Measurements from ENCODE around the gene ARHGEF16. TPM values are rescaled to one million over a fixed set of nuclear protein-coding genes. Genes with fewer than 3 reads are reported as not detected.

The ARHGEF16 gene
- total and polyA plus RNA-seq, 2 experiments from 2014 or later = 24.8 to 36.2 TPM

- DNase-seq (ENCODE audit: low spot score) = no peak
- Histone ChIP-seq H3K27me3 (no peaks in the 10 kb centered on the region), H2AFZ (no peak overlapping the region), H4K20me1 (ENCODE audit: insufficient read depth, poor library complexity, severe bottlenecking) (no peaks in the 10 kb centered on the region), H3K79me2 (no peaks in the 10 kb centered on the region), H3K9me2 (replicated peaks; ENCODE audit: insufficient read depth) (no peaks in the 10 kb centered on the region), H3K4me3 (no peak overlapping the region), H3K4me1 (ENCODE audit: insufficient read depth) (peaks cover 14% of the 10 kb centered on the region), H3K4me2 (no peak overlapping the region), H3K27ac (no peak overlapping the region), H3K9me3 (ENCODE audit: low read depth) (no peaks in the 10 kb centered on the region), H3K36me3 (replicated peaks; ENCODE audit: insufficient read depth, low read depth) (no peaks in the 10 kb centered on the region)
- TF ChIP-seq EZH2 (IDR thresholded peaks at IDR 0.05; ENCODE audit: borderline replicate concordance) (no peak), EZH2phosphoT487 (IDR thresholded peaks at IDR 0.05; ENCODE audit: low read depth, severe bottlenecking, unreplicated experiment) (no peak)
- TF ChIP-seq, protein P1, sequence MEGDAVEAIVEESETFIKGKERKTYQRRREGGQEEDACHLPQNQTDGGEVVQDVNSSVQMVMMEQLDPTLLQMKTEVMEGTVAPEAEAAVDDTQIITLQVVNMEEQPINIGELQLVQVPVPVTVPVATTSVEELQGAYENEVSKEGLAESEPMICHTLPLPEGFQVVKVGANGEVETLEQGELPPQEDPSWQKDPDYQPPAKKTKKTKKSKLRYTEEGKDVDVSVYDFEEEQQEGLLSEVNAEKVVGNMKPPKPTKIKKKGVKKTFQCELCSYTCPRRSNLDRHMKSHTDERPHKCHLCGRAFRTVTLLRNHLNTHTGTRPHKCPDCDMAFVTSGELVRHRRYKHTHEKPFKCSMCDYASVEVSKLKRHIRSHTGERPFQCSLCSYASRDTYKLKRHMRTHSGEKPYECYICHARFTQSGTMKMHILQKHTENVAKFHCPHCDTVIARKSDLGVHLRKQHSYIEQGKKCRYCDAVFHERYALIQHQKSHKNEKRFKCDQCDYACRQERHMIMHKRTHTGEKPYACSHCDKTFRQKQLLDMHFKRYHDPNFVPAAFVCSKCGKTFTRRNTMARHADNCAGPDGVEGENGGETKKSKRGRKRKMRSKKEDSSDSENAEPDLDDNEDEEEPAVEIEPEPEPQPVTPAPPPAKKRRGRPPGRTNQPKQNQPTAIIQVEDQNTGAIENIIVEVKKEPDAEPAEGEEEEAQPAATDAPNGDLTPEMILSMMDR (IDR thresholded peaks at IDR 0.05; ENCODE audit: poor library complexity) = no peak
- 91% methylated on average over 23 of the region's 34 CpGs for WGBS (ENCODE audit: low lambda C conversion rate, missing lambda C conversion rate)
Measured at GRCh38 chr1:3468236-3469103, 14.0 kb downstream of the ARHGEF16 start.

GRCh38 chr1:3469104-3469848 lies 14.8 kb downstream of the ARHGEF16 start:
- no peaks in the 10 kb centered on the region for H3K9me2 ChIP-seq (replicated peaks; ENCODE audit: insufficient read depth)

GRCh38 chr1:3469849-3470649 lies 15.6 kb downstream of the ARHGEF16 start:
- Histone ChIP-seq H3K4me3 (no peak overlapping the region), H2AFZ (no peak overlapping the region), H3K4me2 (no peak overlapping the region), H3K9me3 (ENCODE audit: low read depth) (no peaks in the 10 kb centered on the region), H3K36me3 (replicated peaks; ENCODE audit: insufficient read depth, low read depth) (no peaks in the 10 kb centered on the region), H3K27ac (no peak overlapping the region), H4K20me1 (ENCODE audit: insufficient read depth, poor library complexity, severe bottlenecking) (no peaks in the 10 kb centered on the region), H3K27me3 (no peaks in the 10 kb centered on the region), H3K4me1 (ENCODE audit: insufficient read depth) (peaks cover 14% of the 10 kb centered on the region), H3K79me2 (no peaks in the 10 kb centered on the region), H3K9me2 (replicated peaks; ENCODE audit: insufficient read depth) (no peaks in the 10 kb centered on the region)
- WGBS (ENCODE audit: low lambda C conversion rate, missing lambda C conversion rate) = 91% methylated on average over 11 of the region's 17 CpGs
- no peak for DNase-seq (ENCODE audit: low spot score)
- TF ChIP-seq EZH2phosphoT487 (IDR thresholded peaks at IDR 0.05; ENCODE audit: low read depth, severe bottlenecking, unreplicated experiment) = no peak
- TF ChIP-seq EZH2 (IDR thresholded peaks at IDR 0.05; ENCODE audit: borderline replicate concordance) = no peak

More at GRCh38 chr1:3469104-3469848, 14.8 kb downstream of the ARHGEF16 start:
- Histone ChIP-seq H3K4me3 (no peak overlapping the region), H4K20me1 (ENCODE audit: insufficient read depth, poor library complexity, severe bottlenecking) (no peaks in the 10 kb centered on the region), H3K36me3 (replicated peaks; ENCODE audit: insufficient read depth, low read depth) (no peaks in the 10 kb centered on the region), H3K27ac (no peak overlapping the region), H2AFZ (no peak overlapping the region), H3K9me3 (ENCODE audit: low read depth) (no peaks in the 10 kb centered on the region), H3K27me3 (no peaks in the 10 kb centered on the region), H3K4me1 (ENCODE audit: insufficient read depth) (peaks cover 14% of the 10 kb centered on the region), H3K79me2 (no peaks in the 10 kb centered on the region), H3K4me2 (no peak overlapping the region)
- no peak for TF ChIP-seq EZH2 (IDR thresholded peaks at IDR 0.05; ENCODE audit: borderline replicate concordance)
- TF ChIP-seq, protein P1 (IDR thresholded peaks at IDR 0.05; ENCODE audit: poor library complexity) = no peak
- no peak for TF ChIP-seq EZH2phosphoT487 (IDR thresholded peaks at IDR 0.05; ENCODE audit: low read depth, severe bottlenecking, unreplicated experiment)
- DNase-seq (ENCODE audit: low spot score) = no peak
- 96% methylated on average over 30 of the region's 31 CpGs for WGBS (ENCODE audit: low lambda C conversion rate, missing lambda C conversion rate)
